Left forelimb (tissue), 1 donor: ENCODE data around the gene PTPN1.
"Not testable (repeated sequence)": the region's sequence is repeated elsewhere in the genome, so short reads cannot be mapped to it uniquely, and the experiment has no call there.

ENCODE experiments used
- DNase-seq: peaks from one replicate; pipeline ENCODE4 v3.0.0-alpha.2; 2018; ENCODE audit warnings: low spot score

PTPN1 gene

DNA sequence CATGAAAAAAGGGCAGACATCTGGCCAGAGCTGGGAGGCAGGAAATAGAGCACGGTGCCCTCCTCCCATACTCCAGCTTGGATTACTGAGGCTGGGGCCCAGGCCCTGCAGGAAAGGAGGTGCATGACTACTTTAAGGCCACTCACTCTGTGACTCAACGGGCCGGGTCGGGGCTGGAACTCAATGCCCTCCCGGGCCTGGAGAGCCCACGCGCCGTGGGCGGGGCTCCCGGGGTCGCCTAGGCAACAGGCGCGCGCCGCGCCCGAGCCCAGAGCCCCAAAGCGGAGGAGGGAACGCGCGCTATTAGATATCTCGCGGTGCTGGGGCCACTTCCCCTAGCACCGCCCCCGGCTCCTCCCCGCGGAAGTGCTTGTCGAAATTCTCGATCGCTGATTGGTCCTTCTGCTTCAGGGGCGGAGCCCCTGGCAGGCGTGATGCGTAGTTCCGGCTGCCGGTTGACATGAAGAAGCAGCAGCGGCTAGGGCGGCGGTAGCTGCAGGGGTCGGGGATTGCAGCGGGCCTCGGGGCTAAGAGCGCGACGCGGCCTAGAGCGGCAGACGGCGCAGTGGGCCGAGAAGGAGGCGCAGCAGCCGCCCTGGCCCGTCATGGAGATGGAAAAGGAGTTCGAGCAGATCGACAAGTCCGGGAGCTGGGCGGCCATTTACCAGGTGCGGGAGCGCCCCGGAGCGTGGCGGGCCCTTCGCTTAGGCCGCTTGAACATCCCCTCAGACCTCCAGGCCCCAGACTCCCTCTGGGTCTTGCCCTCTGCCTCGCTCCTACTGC, at the start of gene PTPN1:
Gene PTPN1, plus strand, starts transcription at position 461 of the 783 bp plus-strand sequence. Its CDS starts 145 bp downstream, at position 606.
- peak; percentile 99 for DNase-seq

DNA sequence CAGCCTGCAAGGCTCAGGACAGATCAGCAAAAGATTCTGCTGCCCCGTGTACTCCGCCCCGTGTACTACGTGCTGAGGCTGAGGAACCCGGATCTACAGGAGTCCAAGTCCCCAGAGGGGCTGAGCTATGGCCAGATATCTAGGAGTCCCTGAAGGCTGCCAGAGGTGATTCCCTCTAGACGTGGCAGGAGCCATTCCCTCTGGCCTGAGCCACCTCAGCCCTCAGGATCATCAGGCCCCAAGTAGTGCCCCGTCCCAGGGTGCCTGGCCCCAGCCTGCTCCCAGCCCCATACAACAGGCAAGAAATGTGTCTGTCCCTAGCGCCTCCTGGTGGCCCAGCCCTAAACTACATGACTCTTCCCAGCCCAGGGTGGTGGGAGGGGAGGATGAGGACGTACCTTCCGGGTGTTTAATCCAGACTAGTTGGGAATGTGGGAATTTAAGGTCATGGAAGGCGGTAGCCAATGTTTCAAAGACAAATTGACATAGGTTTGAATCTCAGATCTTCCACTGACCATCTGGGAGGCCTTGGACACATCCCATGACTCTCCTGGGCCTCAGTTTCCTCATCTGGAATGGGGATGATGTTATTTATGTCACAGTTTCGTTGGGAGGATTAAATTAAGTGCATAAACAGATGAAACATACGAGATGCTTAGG, 49.4 kb upstream of the PTPN1 start:
- DNase-seq, result peak; percentile 90

DNA sequence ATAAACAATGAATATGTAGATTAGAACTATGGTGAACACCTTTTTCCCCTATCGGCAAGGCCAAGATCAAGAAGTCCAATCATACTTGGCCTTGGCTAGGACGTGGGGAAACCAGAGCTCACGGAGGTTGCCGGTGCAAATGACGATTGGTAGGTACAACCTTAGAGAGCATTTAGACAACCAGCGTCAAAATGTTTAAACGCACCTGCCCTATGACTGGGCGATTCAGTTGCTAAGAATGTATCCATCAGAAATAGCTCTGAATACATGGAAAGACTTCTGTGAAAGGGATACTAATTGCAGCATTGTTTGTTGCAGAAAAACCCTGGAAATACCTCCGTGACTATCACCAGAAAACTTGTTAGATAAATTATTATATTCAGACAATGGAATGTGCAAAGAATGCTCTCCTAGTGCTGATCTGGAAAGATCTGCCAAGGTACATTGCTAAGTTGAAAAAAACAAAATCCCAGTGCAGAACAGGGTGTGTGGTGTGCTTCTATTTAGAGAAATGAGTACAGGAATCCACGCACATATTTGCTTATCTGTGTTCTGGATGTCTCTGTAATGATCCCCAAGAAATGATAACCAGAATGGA, 48.0 kb upstream of the PTPN1 start:
- DNase-seq, result no peak

DNA sequence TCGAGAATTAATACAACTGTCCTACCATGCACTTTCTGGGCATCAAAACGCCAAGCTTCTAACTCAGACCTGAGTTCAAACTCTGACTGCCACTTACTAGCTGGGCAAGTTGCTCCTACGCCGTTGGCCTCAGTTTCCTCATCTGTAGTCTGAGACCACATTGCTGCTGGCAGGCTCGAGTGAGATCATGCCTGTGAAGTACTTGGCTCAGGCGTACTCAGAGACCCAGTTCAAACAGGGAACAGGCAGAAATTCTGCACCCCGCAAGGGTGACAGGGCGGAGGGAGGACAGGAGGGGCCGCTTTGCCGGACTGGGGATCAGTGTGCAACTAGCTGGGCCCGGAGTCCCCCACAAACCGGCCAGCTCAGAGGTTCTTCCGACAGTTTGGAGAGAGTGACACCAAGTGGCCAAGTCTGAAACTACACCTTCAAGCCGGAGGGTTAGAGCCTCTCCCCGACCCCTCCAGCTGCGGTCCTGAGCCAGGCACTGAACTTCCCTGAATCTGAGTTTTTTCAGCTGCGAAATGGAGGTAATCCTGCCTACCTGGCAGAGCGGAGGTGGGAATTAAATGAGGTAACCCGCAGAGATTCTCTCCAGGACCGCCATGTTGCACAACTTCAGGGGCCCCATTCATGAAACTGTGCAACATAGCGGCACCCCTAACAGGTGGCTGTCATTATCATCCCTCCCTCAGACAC, 46.0 kb upstream of the PTPN1 start:
- peak; percentile 76 for DNase-seq

DNA sequence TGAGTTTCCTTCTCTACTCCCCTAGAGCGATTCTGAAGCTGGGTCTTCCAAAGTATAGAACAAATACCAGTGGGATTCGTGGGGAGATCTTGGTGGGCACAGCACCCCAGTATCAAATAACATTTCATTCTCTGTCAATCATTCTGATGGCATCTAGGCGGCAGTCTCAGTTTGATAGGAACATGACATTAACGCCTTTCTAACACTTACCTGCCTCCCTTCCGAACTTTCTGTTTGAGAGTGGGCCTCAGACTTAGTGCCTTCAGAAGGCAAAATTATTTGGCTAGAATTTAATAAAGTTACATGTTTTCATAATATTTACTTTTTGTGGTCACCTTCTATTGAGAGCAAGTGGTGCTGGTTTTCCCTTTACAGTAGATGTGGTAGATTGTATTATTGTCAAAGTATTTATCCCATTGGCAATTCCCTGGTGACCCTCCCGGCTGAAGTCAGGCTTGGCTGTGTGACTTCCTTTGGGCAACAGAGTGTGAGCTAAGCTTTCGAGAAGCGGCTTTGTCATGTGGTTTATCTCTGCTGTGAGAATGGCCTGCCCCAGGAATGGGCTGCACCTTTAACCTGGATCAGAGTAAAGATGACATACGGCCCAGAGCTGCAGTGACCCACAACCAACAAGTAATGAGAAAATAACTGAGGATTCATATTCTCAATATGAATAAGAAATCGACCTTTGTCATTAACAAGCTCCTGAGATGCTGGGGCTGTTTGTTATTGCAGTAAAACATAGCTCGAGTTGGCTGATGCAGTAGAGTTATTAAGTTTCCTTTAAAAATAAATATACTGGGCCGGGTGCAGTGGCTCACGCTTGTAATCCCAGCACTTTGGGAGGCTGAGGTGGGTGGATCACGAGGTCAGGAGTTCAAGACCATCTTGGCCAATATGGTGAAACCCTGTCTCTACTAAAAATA, 45.2 kb upstream of the PTPN1 start:
- no peak for DNase-seq

DNA sequence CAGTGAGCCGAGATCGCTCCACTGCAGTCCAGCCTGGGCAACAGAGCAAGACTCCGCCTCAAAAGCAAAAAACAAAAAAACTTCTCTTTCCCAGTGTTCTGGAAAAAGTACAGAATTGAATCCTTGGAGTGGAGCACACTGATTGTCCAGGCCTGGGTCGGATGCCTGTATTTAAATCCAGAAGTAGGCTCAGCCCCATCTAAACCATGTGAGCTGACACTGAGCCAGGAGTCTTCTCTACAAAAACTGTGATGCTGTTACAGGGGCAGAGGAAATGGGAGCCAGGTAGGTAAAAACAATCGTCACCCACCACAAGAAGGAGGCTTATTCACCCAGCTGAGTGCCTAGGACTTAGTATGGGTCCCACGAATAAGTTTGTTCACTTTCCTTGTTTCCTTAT, 43.0 kb upstream of the PTPN1 start:
- no peak for DNase-seq

DNA sequence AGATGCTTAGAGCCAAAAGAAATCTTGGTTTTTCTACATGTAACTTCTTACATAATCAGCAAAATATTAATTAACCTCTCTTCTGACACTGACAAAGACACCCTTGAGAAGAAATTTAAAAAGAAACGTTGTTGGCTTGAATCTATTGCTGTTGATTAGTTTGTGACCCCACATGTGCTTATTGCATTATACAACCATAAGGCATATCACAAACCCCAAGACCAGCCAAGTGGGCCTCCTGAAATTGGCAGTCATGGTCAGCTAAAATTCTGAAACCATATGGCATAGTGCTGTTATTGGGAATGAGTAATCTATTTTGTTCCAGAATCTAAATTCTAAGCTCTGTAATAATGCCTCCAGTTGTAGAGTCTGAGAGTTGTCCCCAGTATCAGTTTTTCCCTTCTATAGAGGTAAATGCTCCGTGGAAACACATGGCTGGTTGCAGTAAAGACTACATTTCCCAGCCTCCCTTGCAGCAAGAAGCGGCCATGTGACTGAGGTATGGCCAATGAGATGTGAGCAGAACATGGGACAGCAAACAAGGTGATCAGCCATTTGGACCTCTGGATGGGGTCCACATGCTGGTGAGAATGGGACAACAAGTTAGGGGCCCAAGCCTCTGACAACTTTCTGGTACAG, 42.3 kb upstream of the PTPN1 start:
- DNase-seq, result peak; percentile 71

DNA sequence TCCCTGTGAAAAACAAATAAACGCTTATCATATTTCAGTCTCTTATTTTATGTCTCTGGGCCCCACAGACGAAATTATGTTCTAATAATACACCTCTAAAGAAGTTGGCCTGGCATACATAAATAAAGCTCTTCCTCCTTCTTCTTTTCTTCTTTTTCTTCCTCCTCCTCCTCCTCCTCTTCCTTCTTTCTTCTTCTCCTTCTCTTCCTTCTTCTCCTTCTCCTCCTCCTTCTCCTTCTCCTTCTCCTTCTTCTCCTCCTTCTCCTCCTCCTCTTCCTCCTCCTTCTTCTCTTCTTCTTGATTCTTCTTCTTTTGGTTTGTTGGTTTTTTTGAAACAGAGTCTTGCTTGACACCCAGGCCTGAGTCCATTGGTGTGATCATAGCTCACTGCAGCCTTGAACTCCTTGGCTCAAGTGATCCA, 41.8 kb upstream of the PTPN1 start:
- no peak for DNase-seq

DNA sequence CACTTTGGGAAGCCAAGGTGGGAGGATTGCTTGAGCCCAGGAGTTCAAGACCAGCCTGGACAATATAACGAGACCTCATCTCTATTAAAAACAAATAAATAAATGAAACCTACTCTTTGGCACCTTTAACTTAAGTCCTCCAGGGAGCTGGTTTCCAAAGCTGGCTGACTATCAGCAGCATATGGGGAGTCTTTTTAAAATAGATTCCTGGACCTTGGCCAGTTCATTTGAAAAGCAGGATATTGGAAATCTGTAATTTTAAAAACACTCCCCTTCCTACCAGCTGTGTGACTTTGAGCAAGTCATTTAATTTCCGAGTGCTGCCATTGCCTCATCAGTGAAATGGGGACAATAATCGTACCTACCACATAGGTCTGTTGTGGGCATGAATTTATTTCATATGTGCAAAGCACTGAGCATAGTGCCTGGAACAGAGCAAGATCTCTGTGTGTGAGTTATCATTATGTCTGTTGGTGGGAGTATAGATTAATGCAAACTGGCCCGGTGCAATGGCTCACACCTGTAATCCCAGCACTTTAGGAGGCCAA, 40.9 kb upstream of the PTPN1 start:
- no peak for DNase-seq

DNA sequence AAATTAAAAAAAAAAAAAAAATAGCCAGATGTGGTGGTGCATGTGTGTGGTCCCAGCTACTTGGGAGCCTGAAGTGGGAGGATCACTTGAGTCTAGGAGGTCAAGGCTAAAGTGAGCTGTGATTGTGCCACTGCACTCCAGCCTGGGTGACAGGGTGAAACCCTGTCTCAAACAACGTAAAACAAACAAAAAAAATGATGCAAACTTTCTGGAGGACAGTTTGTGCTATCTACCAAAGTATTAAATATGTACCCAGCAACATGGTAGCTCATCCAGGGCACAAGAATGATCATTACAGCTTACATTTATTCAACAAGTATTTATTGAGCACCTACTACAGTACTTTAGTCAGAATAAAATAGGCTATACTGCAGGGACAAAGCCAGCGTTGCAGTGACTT, 40.4 kb upstream of the PTPN1 start:
- no peak for DNase-seq

DNA sequence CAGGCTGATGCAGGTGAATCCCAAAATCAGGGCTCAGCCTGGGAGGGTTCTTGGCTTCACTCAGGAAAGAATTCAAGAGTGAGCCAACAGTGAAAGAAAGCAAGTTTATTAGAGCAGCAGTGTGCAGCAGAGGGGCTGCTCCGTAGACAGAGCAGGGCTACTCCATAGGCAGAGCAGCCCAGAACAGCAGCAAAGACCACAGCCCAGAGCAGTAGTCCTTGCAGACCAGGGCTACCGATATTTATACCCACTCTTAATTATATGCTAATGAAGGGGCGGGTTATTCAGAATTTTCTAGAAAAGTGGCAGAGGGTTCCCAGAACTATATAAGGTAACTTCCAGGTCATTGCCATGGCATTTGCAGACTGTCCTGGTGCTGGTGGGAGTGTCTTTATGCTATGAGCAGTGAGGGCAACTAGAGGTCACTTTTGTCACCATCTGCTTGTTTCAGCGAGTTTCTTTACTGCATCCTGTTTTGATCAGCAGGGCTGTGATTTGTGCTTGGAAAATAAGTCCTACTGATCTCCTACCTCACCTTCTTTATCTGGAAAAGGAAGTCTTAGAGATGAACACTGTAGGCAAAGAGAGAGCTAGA, 39.8 kb upstream of the PTPN1 start:
- no peak for DNase-seq

DNA sequence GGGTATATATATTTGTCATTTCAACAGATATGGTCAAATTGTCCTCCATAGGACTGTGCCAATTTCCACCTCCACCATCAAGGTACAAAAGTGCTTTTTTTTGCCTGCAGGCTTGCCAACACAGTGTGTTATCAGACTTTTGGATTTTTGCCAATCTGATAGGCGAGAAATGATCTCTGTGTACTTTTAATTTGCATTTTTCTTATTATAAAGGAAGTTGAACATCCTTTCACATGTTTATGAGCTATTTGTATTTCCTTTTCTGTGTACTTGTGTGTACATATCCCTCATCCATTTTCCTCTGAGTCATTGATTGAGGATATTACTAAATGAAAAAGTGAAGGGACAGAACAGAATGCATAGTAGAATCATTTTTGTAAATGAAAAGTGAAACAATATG, 39.0 kb upstream of the PTPN1 start:
- no peak for DNase-seq

DNA sequence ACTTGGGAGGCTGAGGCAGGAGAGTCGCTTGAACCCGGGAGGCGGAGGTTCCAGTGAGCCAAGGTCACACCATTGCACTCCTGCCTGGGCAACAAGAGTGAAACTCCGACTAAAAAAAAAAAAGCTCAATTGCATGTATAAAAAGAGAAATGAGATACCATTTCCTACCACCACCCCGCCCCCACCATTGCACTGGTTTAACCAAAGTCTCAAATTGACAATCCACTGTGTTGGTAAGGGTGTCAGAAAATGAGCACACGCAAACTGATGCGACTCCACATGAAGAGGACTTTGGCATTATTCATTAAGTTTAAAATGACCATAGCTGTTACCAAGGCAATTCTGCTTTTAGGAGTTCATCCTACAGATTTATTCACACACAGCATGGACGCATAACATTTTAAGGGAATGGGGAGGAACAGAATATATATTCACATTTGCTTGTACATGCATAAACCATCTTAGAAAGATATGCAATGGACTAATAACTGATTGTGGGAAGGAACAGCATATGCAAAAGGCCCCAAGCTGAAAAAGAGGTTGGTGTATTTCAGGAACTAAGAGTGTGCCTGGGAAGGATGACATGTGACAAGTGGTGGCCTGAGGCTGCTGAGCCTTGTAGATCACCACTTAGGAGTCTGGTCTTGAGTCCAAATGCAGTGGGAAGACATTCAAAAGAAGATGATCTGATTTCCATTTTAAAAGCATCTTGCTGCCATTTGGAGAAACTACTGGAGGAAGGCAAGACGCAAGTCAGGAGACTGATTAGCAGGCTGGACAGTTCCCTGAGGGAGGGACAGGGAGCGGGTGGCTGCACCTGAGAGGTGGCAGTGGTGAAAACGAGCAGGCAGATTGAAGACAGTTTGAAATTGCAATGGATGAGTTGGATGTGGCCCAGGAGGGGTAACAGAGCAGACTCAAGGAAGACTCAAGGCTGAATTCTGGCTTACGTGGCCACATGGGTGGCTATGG, 37.2 kb upstream of the PTPN1 start:
- no peak for DNase-seq

DNA sequence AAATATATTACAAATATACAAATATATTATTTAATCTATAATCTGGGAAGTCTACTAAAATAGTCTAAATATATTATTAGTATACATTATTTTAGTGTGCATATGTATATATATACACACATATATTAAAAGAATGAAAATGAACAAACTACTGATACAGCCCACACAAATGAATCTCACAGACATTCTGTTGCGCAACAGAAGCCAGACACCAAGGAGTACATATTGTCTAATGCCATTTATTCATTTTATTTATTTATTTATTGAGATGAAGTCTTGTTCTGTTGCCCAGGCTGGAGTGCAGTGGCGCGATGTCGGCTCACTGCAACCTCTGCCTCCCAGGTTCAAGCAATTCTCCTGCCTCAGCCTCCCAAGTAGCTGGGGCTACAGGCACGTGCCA, 35.8 kb upstream of the PTPN1 start:
- DNase-seq, result not testable (repeated sequence)

DNA sequence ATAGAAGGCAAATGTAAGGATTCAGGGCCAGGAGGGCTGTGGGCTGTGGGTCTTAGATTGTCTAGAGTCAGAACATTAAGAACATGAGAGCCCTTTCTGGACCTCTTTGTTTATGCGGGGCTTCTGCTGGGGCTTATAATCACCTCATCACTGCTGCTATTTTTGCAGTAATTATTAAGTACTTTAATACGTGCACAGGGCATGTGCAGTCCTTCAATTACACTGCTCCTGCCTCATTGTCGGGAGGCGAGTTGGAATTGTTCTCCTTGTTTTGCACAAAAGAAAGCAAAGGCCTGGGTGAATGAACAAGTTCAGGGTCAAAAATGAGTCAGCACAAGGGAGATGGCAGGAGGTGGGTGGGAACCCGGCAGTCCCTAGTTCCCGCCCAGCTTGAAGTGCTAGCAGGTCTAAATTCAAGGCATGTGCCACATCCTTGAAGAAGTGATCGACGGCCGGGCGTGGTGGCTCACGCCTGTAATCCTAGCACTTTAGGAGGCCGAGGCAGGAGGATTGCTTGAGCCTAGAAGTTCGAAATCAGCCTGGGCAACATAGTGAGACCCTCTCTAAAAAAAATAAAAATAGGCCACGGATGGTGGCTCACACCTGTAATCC, 34.4 kb upstream of the PTPN1 start:
- DNase-seq, result no peak

DNA sequence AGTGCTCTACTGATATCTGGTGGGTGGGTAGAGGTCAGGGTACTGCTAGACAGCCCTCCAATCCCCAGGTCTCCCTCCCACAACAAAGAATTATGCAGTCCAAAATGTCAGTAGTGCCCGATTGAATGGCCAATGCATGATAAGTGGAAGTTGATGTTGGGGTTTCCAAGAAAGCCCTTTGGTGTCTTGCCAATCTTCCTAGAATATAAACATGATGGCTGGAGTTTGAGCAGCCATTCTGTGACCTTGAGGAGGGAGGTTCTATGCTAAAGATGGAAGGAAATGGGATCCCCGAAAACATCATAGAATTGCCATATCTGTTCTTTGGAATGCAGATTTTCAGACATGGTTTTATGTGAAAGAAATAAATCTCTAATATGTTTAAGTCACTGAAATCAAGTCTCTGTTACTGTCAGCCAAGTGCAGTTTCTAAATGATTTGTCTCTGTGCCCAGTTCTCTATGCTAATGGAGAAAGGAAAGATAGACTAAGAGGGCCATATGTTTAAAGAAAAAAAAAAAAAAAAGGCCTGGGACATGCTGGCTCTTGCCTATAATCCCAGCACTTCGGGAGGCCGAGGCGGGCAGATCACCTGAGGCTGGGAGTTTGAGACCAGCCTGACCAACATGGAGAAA, 32.8 kb upstream of the PTPN1 start:
- DNase-seq, result no peak

DNA sequence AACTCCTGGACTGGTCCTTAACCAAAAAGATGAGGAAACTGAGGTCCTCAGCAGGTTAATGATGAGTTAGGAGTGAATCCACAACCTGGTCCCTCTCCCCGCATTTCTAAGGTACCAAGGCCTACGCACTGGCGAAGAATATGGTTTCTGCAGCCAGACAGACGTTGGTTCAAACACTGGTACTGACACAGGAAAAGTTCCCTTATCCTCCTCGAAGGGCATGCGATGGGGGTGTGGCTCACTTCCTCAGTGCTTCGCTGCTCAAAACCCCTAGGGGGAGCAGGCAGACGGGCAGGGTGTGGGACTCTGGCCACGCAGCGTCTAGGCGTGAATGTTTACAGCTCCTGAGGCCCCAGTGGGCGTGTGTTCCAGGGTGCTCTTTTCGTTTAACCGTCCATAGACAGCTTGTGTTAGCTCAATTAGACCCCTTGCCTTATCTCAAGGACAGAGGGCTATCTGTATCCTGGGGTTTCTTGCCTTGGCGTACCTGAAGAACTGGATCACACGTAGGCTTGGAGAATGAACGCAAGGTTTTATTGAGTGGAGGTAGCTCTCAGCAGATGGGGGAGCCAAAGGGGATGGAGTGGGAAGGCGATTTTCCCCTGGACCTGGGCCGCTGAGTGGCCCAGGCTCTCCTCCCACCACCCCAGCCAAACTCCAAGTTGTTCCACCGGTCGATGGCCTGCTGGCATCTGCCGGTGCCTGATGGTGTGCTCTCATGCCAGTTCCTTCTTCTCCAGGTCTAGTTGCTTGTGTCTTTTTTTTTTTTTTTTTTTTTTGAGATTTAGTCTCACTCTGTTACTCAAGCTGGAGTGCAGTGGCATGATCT, 31.8 kb upstream of the PTPN1 start:
- DNase-seq, result no peak
